ENCODE results near the gene NOD1.

The NOD1 gene

GRCh38 chr7:30468791-30469190, 9.8 kb downstream of the NOD1 start:
- DNase-seq = no peak

DNA sequence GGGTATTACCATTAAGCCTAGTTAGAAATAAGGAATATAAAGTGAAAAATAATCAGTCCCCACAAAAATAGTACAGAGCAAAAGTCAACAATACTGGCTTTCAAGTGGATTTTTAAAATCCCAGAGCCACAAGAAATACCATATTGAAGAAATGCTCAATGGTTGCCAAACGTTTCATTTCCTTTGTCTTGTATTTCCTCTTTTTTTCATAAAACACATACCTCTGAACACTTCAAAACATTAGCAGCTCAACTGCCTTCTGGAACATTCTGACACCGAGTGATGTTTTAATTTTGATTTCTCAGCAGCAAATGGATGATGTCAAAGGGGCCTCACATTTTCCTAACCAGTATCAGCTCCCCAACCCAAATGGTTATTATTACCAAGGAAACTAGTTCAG, 10.5 kb downstream of the NOD1 start:
- DNase-seq = no peak

DNA sequence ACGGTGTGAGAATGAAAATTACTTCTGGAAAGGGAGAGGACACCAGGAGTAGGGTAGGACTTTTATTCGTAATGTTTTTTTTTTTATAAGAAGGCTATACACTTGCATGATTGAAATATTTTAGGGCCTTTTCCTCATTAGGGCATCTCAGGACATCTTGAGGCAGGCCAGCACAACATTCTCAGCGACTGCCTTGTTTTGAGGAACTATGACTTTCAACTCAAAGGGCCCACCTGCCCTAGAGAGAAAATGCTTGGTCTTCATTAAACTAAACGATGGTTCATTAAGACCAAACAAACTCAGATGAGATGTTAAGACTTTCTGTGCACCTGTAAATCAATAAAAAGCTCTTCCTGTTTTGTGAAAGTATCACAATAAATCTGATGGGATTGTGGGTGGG, 11.3 kb downstream of the NOD1 start:
- no peak for DNase-seq

DNA sequence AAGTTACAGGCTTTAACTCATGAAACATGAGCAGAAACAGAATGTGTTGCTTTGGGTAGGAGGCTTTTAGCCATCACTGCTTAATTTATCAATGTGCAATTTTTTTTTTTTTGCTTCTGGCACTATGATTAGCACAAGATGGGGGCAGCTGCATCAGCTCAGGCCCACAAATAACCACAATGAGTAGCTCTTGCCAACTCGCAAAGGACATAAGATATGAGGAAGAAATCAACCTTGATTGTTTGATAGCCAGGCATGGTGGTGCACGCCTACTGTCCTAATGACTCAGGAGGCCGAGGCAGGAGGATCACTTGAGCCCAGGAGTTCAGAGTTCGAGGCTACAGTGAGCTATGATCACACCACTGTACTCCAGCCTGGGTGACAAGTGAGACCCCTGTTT, 12.3 kb downstream of the NOD1 start:
- no peak for DNase-seq

GRCh38 chr7:30465811-30466180, 12.8 kb downstream of the NOD1 start:
- DNase-seq = no peak

GRCh38 chr7:30465046-30465810, 13.4 kb downstream of the NOD1 start:
- DNase-seq = no peak

GRCh38 chr7:30464231-30464671, 14.3 kb downstream of the NOD1 start:
- no peak for DNase-seq

DNA sequence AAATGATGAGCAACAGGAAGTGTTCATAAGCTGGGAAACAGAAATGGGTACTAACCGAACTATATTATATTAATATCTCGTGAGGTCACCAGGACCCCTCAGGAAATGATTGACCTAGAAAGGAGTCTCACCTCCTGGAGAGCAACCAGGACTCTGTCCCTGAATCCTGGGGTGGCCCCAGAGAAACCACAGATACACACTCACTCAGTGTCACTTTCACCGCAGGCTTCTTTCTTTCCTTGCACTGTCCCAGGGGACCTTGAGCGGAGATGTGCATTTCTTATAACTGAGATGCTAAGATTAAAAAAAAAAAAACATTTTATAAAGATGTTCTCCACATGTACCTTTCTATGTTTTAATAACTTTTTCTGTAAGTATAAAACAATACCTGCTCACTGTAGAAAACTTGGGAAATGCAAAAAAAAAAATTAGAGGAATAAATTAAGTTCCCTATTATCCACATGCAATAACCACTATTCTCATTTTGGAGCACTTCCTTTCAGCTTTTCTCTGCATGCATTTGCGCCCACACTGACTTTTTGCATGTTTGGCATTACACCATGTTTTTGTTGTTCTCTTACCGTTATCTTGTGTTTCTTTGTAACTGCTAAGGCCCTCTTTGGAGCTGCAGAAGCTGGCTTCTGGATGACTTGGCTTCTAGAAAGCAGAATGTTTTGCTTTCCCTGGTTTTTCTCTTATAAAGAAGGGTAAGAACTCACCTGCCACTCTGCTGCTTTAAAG, 15.0 kb downstream of the NOD1 start:
- no peak for DNase-seq

GRCh38 chr7:30462179-30462578, 16.4 kb downstream of the NOD1 start:
- no peak for DNase-seq

- DNase-seq = no peak
These were observed 18.3 kb downstream of the NOD1 start for GRCh38 chr7:30460246-30460633.

- no peak for DNase-seq
These were observed 18.9 kb downstream of the NOD1 start for GRCh38 chr7:30459591-30460245.

GRCh38 chr7:30458311-30458710, 20.3 kb downstream of the NOD1 start:
- DNase-seq = no peak

DNA sequence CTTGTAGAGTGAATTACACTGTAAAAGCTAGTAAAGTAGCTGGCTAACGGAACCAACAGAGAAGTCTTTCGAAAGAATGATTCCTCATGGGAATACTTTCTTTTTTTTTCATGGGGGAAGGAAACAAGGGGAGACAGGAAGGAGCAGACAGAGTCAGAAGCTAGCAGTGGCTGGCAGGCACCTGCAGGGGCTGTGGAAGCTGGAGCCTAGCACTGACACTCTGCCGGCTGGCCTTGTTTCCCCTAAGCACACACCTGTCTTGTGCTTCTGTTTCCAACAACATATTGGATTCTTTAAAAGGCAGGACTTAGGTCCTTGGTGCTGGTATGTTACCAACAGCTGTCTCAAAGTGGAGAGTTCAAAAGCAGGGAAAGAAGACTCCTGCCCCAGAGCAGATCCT, 24.7 kb downstream of the NOD1 start:
- no peak for DNase-seq

DNA sequence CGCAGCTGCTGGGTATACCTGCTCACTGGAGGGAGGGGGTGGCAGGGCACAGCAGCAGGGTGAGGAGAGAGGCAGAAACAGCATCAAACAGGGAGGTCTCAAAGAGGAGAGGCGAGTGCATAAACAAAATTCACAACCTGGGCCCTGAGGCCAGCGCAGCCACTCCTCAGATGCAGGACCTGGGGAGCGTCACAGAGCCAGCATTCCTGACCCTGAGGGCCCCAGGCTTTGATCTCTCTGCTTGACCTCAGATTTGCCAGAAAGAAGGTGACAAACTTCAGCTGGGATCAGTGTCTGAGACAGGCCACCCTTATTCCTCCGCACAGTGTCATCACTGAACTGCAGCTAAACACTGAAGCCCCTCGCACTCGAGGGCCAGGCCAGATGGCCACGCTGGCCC, 25.6 kb downstream of the NOD1 start:
- no peak for DNase-seq

GRCh38 chr7:30452280-30452930, 26.2 kb downstream of the NOD1 start:
- no peak for DNase-seq

DNA sequence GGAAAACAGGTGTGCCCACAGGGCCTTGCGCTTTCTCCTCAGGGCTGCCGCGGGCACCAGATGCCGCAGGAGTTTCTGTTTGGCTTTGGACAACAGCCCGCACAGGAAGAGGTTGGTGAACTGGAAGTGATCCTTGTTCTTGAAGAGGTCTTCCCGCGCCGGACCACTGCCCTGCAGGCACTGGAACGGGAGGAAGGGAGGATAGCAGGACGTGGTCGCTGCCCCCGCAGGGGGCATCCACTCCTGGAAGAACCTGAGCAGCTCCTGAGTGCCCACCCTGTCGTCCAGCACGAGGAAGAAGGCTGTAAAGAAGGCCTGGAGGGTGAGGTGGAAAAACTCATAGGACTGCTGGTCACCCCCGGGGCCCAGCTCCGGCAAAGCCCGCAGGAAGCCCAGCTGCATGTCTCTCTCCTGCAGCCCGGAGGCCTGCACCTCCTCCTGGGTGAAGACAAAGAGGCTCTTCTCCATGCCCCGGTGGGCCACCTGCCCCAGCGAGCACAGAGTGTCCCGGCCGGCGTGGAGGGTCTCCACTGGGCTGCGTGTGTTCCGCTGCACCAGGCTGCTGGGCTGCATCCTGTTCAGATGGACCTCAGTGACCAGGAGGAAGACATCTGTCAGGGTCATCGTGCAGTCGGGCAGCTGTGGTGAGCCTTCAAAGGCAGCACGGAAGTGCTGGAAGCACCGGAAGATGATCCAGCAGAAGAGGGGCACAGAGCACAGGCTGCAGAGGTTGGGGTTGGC, 26.9 kb downstream of the NOD1 start:
- DNase-seq = no peak

- DNase-seq = no peak
These were observed 27.5 kb downstream of the NOD1 start for GRCh38 chr7:30450983-30451497.

GRCh38 chr7:30450240-30450982, 28.2 kb downstream of the NOD1 start:
- no peak for DNase-seq

GRCh38 chr7:30448461-30449189, 30.0 kb downstream of the NOD1 start:
- DNase-seq = no peak

DNA sequence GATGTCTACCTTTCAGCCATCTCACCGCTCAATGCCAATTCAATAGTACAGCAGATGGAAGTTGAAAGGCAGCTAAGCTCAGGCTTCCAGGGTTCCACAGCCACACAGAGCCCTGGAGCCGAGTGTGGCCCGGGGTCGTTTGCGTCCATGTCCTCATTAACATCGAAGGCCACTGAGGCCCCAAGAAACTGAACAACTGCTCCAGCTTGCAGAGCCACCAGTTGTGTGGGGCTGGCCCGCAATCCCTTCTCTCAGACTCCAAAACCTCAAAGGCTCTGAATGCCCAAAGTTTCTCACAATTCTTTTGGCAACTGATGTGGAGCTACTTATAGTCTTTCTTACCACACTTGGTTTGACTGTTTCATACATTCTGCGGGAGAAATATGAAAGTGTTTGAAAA, 31.1 kb downstream of the NOD1 start:
- DNase-seq = no peak

DNA sequence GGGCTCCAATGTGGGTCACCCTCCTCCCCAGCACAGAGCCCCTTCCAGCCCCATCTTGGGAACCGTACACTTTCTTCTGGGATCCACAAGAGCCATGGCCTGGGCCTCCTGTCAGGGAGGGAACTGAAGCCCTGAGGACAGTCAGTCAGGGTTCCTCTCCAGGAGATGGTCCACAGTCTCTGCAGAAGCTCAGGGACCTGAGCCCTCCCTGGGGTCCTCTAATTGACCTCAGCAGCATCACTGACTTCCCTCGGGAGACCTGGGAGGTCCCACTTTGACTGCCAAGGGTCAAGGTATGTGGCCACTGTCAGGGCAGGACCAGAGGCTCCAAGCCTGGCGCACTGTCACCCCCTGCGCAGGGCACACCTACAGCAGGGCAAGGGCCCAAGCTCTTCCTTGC, 32.3 kb downstream of the NOD1 start:
- DNase-seq = no peak
